K562 (cell line): Measurements from ENCODE around the gene SLC25A10. TPM values are rescaled to one million over a fixed set of nuclear protein-coding genes. Genes with fewer than 3 reads are reported as not detected.

ENCODE experiments used
- ATAC-seq: fragments of 200-7000 bp; cut with Tn5 transposase; 3 replicates; pipeline ENCODE4 v1.9.1; 2020; ENCODE audit warnings: moderate library complexity
- BruUV-seq: library from RNA; stranded (reverse); fragments of 400-500 nt; replicated peaks from 2 replicates; lab custom pipeline; 2021; lab: Mats Ljungman, UMichigan
- CTCF ChIA-PET: fragments of 300-600 bp; formaldehyde crosslinking; extraction: SDS; loops from one replicate; lab custom pipeline; 2021; ENCODE audit warnings: low intra/inter-chr PET ratio; lab: Yijun Ruan, JAX
- POLR2A ChIA-PET: fragments of 300-600, 350-650 bp; sonication (Branson Sonifier 250); formaldehyde crosslinking; extraction: SDS; loops from one replicate; lab custom pipeline; 2021; ENCODE audit warnings: antibody characterized with exemption, inconsistent platforms; lab: Yijun Ruan, JAX
- DNase-seq, 4 experiments: peaks; one replicate each; pipeline versions ENCODE4 v3.0.0 to v3.0.0-alpha.2; 2011 to 2018; ENCODE audit warnings: low spot score in 3 of 4, mixed read lengths in 3 of 4; ENCODE audit errors: extremely low read depth in 1 of 4
- FAIRE-seq: peaks from 2 replicates; lab custom pipeline; 2011; peaks lifted over from hg19 to GRCh38; lab: Jason Lieb, UNC
- H2AFZ ChIP-seq: 2 replicates; pipeline ENCODE4 v1.6.0; 2011; ENCODE audit warnings: low read depth, low read length, control low read depth, inconsistent platforms
- H3K27ac ChIP-seq: fragments of 200-600 bp; 3 replicates; pipeline ENCODE4 v1.8.0; 2011; ENCODE audit warnings: low read depth, mild to moderate bottlenecking, control low read depth, inconsistent platforms, low read length, moderate library complexity, mixed read lengths; ENCODE audit errors: extremely low read depth
- H3K27me3 ChIP-seq, 2 experiments: fragments of 300-600 bp in 1 of 2; 2 replicates in 1 of 2; 3 replicates in 1 of 2; pipeline versions ENCODE4 v1.6.0 to v1.8.0; 2011; ENCODE audit warnings: inconsistent platforms in 2 of 2, low read length in 2 of 2, mild to moderate bottlenecking in 1 of 2, mixed read lengths in 1 of 2, moderate library complexity in 1 of 2; ENCODE audit not compliant: control insufficient read depth in 2 of 2, insufficient read depth in 2 of 2
- H3K36me3 ChIP-seq: fragments of 300-600 bp; 3 replicates; pipeline ENCODE4 v1.8.0; 2011; ENCODE audit warnings: mild to moderate bottlenecking, low read length, inconsistent platforms; ENCODE audit not compliant: control insufficient read depth, insufficient read depth
- H3K4me1 ChIP-seq, 2 experiments: fragments of 200-600 bp in 1 of 2; replicated peaks in 1 of 2; 2 replicates in 1 of 2; 3 replicates in 1 of 2; pipeline versions ENCODE4 v1.5.1 to v1.8.0; 2011; ENCODE audit warnings: inconsistent platforms in 2 of 2, low read length in 2 of 2, mild to moderate bottlenecking in 1 of 2, mixed read lengths in 1 of 2, moderate library complexity in 1 of 2; ENCODE audit not compliant: control insufficient read depth in 2 of 2, insufficient read depth in 2 of 2
- H3K4me2 ChIP-seq: 2 replicates; pipeline ENCODE4 v1.6.1; 2011; ENCODE audit warnings: low read length, control low read depth, inconsistent platforms, mixed read lengths; ENCODE audit not compliant: insufficient read depth
- H3K4me3 ChIP-seq: fragments of 200-600 bp; sonication (generic), shearing (Covaris generic); 2 replicates; pipeline ENCODE4 v1.5.1; 2016; ENCODE audit warnings: control low read depth, inconsistent platforms
- H3K79me2 ChIP-seq: fragments of 200-600 bp; 3 replicates; pipeline ENCODE4 v1.8.0; 2011; ENCODE audit warnings: low read length, inconsistent platforms; ENCODE audit not compliant: control insufficient read depth, insufficient read depth
- H3K9ac ChIP-seq, 2 experiments: 2 replicates each; pipeline versions ENCODE4 v1.6.0 to v1.6.1; 2011; ENCODE audit warnings: low read depth in 2 of 2, low read length in 2 of 2, control low read depth in 1 of 2, inconsistent platforms in 1 of 2, mild to moderate bottlenecking in 1 of 2, mixed read lengths in 1 of 2; ENCODE audit not compliant: insufficient read depth in 1 of 2
- H3K9me1 ChIP-seq: one replicate; pipeline ENCODE4 v1.6.0; 2011; ENCODE audit warnings: inconsistent platforms, mild to moderate bottlenecking, low read length, moderate library complexity; ENCODE audit not compliant: control insufficient read depth, insufficient read depth
- H3K9me3 ChIP-seq: replicated peaks from 2 replicates; pipeline ENCODE4 v1.5.1; 2011; ENCODE audit warnings: low read depth, low read length, inconsistent platforms; ENCODE audit not compliant: control insufficient read depth, insufficient read depth
- H4K20me1 ChIP-seq: replicated peaks from 2 replicates; pipeline ENCODE4 v1.6.1; 2011; ENCODE audit warnings: low read length, inconsistent platforms, mixed read lengths; ENCODE audit not compliant: control insufficient read depth, insufficient read depth
- CBX3 ChIP-seq, 2 experiments: IDR thresholded peaks; 1 replicate in 1 of 2; 2 replicates in 1 of 2; pipeline ENCODE4 v1.6.1; 2012; ENCODE audit warnings: inconsistent platforms in 2 of 2, low read length in 2 of 2, borderline replicate concordance in 1 of 2, control low read depth in 1 of 2
- GATAD2A ChIP-seq: fragments of 450-650 bp; IDR thresholded peaks from 2 replicates; pipeline ENCODE4 v1.6.1; 2017
- KAT7 ChIP-seq: sonication (generic); formaldehyde crosslinking; IDR thresholded peaks from 2 replicates; pipeline ENCODE4 v1.8.0; 2022; ENCODE audit warnings: missing genetic modification reagents, mild to moderate bottlenecking, borderline replicate concordance
- NBN ChIP-seq: fragments of 450-650 bp; IDR thresholded peaks from 2 replicates; pipeline ENCODE4 v1.6.1; 2016; ENCODE audit warnings: low read depth, mild to moderate bottlenecking
- NEUROD1 ChIP-seq: fragments of 150-350 bp; IDR thresholded peaks from 2 replicates; pipeline ENCODE4 v1.6.1; 2014; ENCODE audit warnings: borderline replicate concordance, low read length, low read depth; ENCODE audit not compliant: partially characterized antibody
- NONO ChIP-seq, 2 experiments: fragments of 200-400 bp in 1 of 2; fragments of 450-650 bp in 1 of 2; formaldehyde crosslinking in 1 of 2; IDR thresholded peaks; 2 replicates each; pipeline ENCODE4 v1.6.1; 2017; ENCODE audit warnings: low read depth in 2 of 2, mild to moderate bottlenecking in 2 of 2, moderate library complexity in 2 of 2, low read length in 1 of 2
- WGBS: fragments of 100-300 bp; shearing (Covaris generic); methylation state at CpG from one replicate; pipeline ENCODE4 v1.1.6; 2016; ENCODE audit warnings: low coverage, mixed read lengths; ENCODE audit not compliant: insufficient coverage; ENCODE audit errors: missing lambda C conversion rate; 5-methylcytosine and 5-hydroxymethylcytosine counted together
- in situ Hi-C: fragments of 300-500 bp; cut with MboI; formaldehyde crosslinking; loops from 4 replicates; pipeline ENCODE4 v1.15.0; 2018; ENCODE audit warnings: inconsistent platforms, mixed read lengths
- intact Hi-C: fragments of 100-400 bp; cut with micrococcal nuclease; formaldehyde crosslinking; loops from 2 replicates; pipeline ENCODE4 v1.14.2; 2022
- polyA plus RNA-seq, 8 experiments: library from polyadenylated mRNA; depleted of rRNA in 4 of 8; stranded (reverse) in 5 of 8; unstranded in 3 of 8; fragments of >200 nt; fragmentation: Nextera tagmentation in 2 of 8; fragmentation: Illumina TruSeq in 1 of 8; extraction: Ambion mirVana in 2 of 8; extraction: Trizol in 1 of 8; gene quantifications; 2 replicates each; pipeline versions ENCODE4 v1.2.1 to v1.2.3, GENCODE V29; 2011 to 2014; ENCODE audit warnings: inconsistent platforms in 1 of 8, missing spikeins in 1 of 8
- total RNA-seq, 7 experiments: library from RNA; depleted of rRNA in 6 of 7; stranded (reverse); fragments of >200 nt in 6 of 7; fragmentation: Illumina TruSeq in 2 of 7; extraction: Trizol in 2 of 7; gene quantifications; 2 replicates each; pipeline versions ENCODE4 v1.2.1 to v1.2.3, GENCODE V29; 2011 to 2021; ENCODE audit warnings: low replicate concordance in 1 of 7
- TF ChIP-seq, protein P1 (sequence below), 2 experiments: fragments of 450-650 bp in 1 of 2; IDR thresholded peaks; 2 replicates each; pipeline ENCODE4 v1.6.1; 2011 to 2017; ENCODE audit warnings: low read depth in 2 of 2, antibody characterized with exemption in 1 of 2, borderline replicate concordance in 1 of 2, low read length in 1 of 2, mild to moderate bottlenecking in 1 of 2, mixed read lengths in 1 of 2; ENCODE audit not compliant: control insufficient read depth in 1 of 2
- TF ChIP-seq, protein P2 (sequence below): fragments of 250-450 bp; sonication (Bioruptor Pico); IDR thresholded peaks from 2 replicates; pipeline ENCODE4 v1.4.0; 2020; ENCODE audit warnings: mild to moderate bottlenecking, moderate library complexity
- TF ChIP-seq, protein P3 (sequence below): IDR thresholded peaks from 3 replicates; pipeline ENCODE4 v1.6.1; 2011; ENCODE audit warnings: borderline replicate concordance, mild to moderate bottlenecking; ENCODE audit not compliant: insufficient read length, insufficient read depth
- TF ChIP-seq, protein P4 (sequence below): sonication (generic); formaldehyde crosslinking; IDR thresholded peaks from 2 replicates; pipeline ENCODE4 v1.8.0; 2022; ENCODE audit warnings: mild to moderate bottlenecking, missing genetic modification reagents

The SLC25A10 gene
- total and polyA plus RNA-seq, 9 of the 15 experiments (the other 6 are each of a cell fraction or from before 2014, with no cell fraction given) = 0.10 to 85.6 (median 34.3) TPM

DNA sequence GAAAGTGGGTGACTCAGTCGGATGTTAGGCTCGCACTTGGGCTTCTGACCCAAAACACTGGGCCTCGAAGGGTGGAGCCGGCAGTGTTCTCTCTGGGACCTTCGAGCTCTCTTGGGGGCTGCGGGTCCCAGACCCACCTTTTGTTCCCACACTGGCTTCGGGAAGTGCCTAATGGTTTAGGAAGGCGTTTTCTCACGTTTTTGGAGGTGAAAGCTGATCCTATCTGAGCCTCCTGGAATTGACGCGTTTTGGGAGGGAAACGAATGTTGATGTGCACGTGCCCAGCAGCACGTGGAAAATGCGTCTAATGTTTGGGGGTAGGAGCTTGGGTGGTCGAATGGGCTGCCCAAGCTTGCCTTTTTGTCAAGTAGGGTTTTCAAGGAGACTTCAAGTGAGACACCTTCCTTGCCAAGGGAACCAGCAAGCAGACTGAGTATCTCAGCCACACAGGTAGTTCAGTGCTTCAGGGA lies 27.6 kb upstream of the SLC25A10 start:
- no peaks in the 10 kb centered on the region for H3K9me3 ChIP-seq
- in situ Hi-C loops (no loop called here), intact Hi-C loops (no loop called here)
- H3K9ac ChIP-seq = peak overlapping the region; percentile 94 to 96
- peak in 2 of 4 experiments; percentile 61 to 68 for DNase-seq
- H3K4me2 ChIP-seq = peak overlapping the region; percentile 96
- under 1% methylated on average over 16 of the region's 16 CpGs for WGBS
- TSS peak; percentile 68 for BruUV-seq
- peak overlapping the region; percentile 96 for H3K4me3 ChIP-seq
- H3K9me1 ChIP-seq = peaks cover 6% of the 10 kb centered on the region
- ChIA-PET CTCF (no interaction called here), POLR2A (interaction anchor here (0.6 to 3.5 kb wide), 10 partner anchors 9 to 1079 kb away, joined by 3 to 39 read pairs (median 6); partner anchors contain the start of genes CCDC137, MRPL12 and OXLD1)
- peaks cover 59% of the 10 kb centered on the region; the same call in 2 of the 3 replicates for H3K36me3 ChIP-seq
- FAIRE-seq = peak; percentile 44
- H3K4me1 ChIP-seq = peaks cover 13 to 66% of the 10 kb centered on the region in 2 experiments
- H2AFZ ChIP-seq = no peak overlapping the region
- H3K27me3 ChIP-seq = no peaks in the 10 kb centered on the region
- no peak for ATAC-seq
- H4K20me1 ChIP-seq = peaks cover 16% of the 10 kb centered on the region; the same call in 1 of the 2 replicates
- peaks cover 55% of the 10 kb centered on the region for H3K79me2 ChIP-seq
- H3K27ac ChIP-seq = peak overlapping the region; percentile 95
- TF ChIP-seq, protein P1, sequence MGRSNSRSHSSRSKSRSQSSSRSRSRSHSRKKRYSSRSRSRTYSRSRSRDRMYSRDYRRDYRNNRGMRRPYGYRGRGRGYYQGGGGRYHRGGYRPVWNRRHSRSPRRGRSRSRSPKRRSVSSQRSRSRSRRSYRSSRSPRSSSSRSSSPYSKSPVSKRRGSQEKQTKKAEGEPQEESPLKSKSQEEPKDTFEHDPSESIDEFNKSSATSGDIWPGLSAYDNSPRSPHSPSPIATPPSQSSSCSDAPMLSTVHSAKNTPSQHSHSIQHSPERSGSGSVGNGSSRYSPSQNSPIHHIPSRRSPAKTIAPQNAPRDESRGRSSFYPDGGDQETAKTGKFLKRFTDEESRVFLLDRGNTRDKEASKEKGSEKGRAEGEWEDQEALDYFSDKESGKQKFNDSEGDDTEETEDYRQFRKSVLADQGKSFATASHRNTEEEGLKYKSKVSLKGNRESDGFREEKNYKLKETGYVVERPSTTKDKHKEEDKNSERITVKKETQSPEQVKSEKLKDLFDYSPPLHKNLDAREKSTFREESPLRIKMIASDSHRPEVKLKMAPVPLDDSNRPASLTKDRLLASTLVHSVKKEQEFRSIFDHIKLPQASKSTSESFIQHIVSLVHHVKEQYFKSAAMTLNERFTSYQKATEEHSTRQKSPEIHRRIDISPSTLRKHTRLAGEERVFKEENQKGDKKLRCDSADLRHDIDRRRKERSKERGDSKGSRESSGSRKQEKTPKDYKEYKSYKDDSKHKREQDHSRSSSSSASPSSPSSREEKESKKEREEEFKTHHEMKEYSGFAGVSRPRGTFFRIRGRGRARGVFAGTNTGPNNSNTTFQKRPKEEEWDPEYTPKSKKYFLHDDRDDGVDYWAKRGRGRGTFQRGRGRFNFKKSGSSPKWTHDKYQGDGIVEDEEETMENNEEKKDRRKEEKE (IDR thresholded peaks at IDR 0.05; ENCODE audit: borderline replicate concordance in 1 of 2, control insufficient read depth in 1 of 2, low read depth in 2 of 2, low read length in 1 of 2) = no peak
- TF ChIP-seq CBX3 (IDR thresholded peaks at IDR 0.05; ENCODE audit: borderline replicate concordance in 1 of 2, low read length in 2 of 2) (peak in 1 of 2 experiments; percentile 95; a peak in 2 of 3 replicates), GATAD2A (no peak), NONO (IDR thresholded peaks at IDR 0.05; ENCODE audit: low read depth in 2 of 2, low read length in 1 of 2) (no peak), NBN (no peak), NEUROD1 (no peak), KAT7 (0 out of 2 replicates have a peak, but pooled peaks have one; percentile 60)
- TF ChIP-seq, protein P2, sequence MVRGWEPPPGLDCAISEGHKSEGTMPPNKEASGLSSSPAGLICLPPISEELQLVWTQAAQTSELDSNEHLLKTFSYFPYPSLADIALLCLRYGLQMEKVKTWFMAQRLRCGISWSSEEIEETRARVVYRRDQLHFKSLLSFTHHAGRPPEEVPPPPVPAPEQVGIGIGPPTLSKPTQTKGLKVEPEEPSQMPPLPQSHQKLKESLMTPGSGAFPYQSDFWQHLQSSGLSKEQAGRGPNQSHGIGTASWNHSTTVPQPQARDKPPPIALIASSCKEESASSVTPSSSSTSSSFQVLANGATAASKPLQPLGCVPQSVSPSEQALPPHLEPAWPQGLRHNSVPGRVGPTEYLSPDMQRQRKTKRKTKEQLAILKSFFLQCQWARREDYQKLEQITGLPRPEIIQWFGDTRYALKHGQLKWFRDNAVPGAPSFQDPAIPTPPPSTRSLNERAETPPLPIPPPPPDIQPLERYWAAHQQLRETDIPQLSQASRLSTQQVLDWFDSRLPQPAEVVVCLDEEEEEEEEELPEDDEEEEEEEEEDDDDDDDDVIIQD = no peak
- TF ChIP-seq, protein P3, sequence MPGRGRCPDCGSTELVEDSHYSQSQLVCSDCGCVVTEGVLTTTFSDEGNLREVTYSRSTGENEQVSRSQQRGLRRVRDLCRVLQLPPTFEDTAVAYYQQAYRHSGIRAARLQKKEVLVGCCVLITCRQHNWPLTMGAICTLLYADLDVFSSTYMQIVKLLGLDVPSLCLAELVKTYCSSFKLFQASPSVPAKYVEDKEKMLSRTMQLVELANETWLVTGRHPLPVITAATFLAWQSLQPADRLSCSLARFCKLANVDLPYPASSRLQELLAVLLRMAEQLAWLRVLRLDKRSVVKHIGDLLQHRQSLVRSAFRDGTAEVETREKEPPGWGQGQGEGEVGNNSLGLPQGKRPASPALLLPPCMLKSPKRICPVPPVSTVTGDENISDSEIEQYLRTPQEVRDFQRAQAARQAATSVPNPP = no peak
- TF ChIP-seq, protein P4, sequence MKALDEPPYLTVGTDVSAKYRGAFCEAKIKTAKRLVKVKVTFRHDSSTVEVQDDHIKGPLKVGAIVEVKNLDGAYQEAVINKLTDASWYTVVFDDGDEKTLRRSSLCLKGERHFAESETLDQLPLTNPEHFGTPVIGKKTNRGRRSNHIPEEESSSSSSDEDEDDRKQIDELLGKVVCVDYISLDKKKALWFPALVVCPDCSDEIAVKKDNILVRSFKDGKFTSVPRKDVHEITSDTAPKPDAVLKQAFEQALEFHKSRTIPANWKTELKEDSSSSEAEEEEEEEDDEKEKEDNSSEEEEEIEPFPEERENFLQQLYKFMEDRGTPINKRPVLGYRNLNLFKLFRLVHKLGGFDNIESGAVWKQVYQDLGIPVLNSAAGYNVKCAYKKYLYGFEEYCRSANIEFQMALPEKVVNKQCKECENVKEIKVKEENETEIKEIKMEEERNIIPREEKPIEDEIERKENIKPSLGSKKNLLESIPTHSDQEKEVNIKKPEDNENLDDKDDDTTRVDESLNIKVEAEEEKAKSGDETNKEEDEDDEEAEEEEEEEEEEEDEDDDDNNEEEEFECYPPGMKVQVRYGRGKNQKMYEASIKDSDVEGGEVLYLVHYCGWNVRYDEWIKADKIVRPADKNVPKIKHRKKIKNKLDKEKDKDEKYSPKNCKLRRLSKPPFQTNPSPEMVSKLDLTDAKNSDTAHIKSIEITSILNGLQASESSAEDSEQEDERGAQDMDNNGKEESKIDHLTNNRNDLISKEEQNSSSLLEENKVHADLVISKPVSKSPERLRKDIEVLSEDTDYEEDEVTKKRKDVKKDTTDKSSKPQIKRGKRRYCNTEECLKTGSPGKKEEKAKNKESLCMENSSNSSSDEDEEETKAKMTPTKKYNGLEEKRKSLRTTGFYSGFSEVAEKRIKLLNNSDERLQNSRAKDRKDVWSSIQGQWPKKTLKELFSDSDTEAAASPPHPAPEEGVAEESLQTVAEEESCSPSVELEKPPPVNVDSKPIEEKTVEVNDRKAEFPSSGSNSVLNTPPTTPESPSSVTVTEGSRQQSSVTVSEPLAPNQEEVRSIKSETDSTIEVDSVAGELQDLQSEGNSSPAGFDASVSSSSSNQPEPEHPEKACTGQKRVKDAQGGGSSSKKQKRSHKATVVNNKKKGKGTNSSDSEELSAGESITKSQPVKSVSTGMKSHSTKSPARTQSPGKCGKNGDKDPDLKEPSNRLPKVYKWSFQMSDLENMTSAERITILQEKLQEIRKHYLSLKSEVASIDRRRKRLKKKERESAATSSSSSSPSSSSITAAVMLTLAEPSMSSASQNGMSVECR = no peak
